H1 (cell line): Measurements from ENCODE around the gene SYDE2.

Source experiments
- EZH2 ChIP-seq: fragments of 200-600 bp; sonication (generic); IDR thresholded peaks from 2 replicates; pipeline ENCODE4 v1.7.1; 2012; ENCODE audit warnings: low read depth, mild to moderate bottlenecking, moderate library complexity, low read length, inconsistent platforms; ENCODE audit not compliant: severe bottlenecking
- ZNF274 ChIP-seq: IDR thresholded peaks from 2 replicates; pipeline ENCODE4 v1.7.0; 2012; ENCODE audit warnings: low read length, borderline replicate concordance; ENCODE audit errors: extremely low read depth
- TF ChIP-seq, protein P1 (sequence below): IDR thresholded peaks from 2 replicates; pipeline ENCODE4 v1.6.1; 2012; ENCODE audit warnings: inconsistent platforms
- TF ChIP-seq, protein P2 (sequence below), 3 experiments: IDR thresholded peaks; 1 replicate in 2 of 3; 2 replicates in 1 of 3; pipeline versions ENCODE4 v1.5.1 to v1.6.1; 2011; ENCODE audit warnings: low read length in 3 of 3, mild to moderate bottlenecking in 3 of 3, inconsistent platforms in 2 of 3, low read depth in 1 of 3, moderate library complexity in 1 of 3; ENCODE audit not compliant: insufficient read depth in 1 of 3; ENCODE audit errors: control extremely low read depth in 1 of 3

DNA sequence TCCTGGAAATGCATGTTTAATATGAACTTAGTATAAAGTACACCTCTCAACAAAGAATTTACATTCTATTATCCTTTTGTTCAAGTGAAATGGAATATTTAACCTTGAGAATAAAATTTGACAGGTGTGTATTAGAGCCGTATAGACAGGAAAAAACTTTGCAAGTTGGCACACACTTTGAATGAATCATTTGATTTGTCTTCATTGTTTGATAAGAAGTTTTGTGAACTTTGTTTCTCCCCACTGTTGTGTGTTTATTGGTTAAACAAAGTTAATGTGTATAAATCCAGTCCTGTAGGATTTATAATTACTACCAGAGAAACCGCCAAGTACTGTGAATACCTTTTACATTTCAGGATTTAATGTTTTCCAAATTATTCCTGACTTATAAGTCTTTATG is 2.0 kb downstream of the SYDE2 start:
- TF ChIP-seq, protein P1, sequence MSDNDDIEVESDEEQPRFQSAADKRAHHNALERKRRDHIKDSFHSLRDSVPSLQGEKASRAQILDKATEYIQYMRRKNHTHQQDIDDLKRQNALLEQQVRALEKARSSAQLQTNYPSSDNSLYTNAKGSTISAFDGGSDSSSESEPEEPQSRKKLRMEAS, result no peak
- TF ChIP-seq EZH2 (no peak), ZNF274 (no peak)
- TF ChIP-seq, protein P2, sequence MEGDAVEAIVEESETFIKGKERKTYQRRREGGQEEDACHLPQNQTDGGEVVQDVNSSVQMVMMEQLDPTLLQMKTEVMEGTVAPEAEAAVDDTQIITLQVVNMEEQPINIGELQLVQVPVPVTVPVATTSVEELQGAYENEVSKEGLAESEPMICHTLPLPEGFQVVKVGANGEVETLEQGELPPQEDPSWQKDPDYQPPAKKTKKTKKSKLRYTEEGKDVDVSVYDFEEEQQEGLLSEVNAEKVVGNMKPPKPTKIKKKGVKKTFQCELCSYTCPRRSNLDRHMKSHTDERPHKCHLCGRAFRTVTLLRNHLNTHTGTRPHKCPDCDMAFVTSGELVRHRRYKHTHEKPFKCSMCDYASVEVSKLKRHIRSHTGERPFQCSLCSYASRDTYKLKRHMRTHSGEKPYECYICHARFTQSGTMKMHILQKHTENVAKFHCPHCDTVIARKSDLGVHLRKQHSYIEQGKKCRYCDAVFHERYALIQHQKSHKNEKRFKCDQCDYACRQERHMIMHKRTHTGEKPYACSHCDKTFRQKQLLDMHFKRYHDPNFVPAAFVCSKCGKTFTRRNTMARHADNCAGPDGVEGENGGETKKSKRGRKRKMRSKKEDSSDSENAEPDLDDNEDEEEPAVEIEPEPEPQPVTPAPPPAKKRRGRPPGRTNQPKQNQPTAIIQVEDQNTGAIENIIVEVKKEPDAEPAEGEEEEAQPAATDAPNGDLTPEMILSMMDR (IDR thresholded peaks at IDR 0.05; ENCODE audit: control extremely low read depth in 1 of 3, insufficient read depth in 1 of 3, low read depth in 1 of 3, low read length in 3 of 3), result no peak
